OCI-LY7 (cell line): ENCODE results near the gene CYP3A7. TPM values are rescaled to one million over a fixed set of nuclear protein-coding genes. Genes with fewer than 3 reads are reported as not detected.
"Not testable (repeated sequence)": the region's sequence is repeated elsewhere in the genome, so short reads cannot be mapped to it uniquely, and the experiment has no call there.

ENCODE experiments used
- BruUV-seq: library from RNA; stranded (reverse); fragments of 400-500 nt; replicated peaks from 2 replicates; lab custom pipeline; 2021; lab: Mats Ljungman, UMichigan
- CTCF ChIA-PET: fragments of 300-600 bp; sonication (Branson Sonifier 250); formaldehyde crosslinking; loops from one replicate; lab custom pipeline; 2022; ENCODE audit warnings: antibody characterized with exemption; ENCODE audit not compliant: unreplicated experiment; lab: Charles Lee
- POLR2A ChIA-PET: fragments of 300-600 bp; sonication (Branson Sonifier 250); formaldehyde crosslinking; loops from one replicate; lab custom pipeline; 2022; ENCODE audit warnings: antibody characterized with exemption; lab: Charles Lee
- DNase-seq: peaks from one replicate; pipeline ENCODE4 v3.0.0-alpha.2; 2015; ENCODE audit warnings: low spot score
- H2AFZ ChIP-seq: fragments of 200-600 bp; sonication (generic), shearing (Covaris generic); 2 replicates; pipeline ENCODE4 v1.6.1; 2014; ENCODE audit warnings: mild to moderate bottlenecking, antibody characterized with exemption, low read length, moderate library complexity
- H3K27ac ChIP-seq: fragments of 200-600 bp; sonication (generic); 2 replicates; pipeline ENCODE4 v1.5.1; 2014; ENCODE audit warnings: mixed run types, low read depth, mild to moderate bottlenecking, moderate library complexity, low read length, inconsistent platforms; ENCODE audit not compliant: poor library complexity, severe bottlenecking
- H3K36me3 ChIP-seq: fragments of 200-600 bp; sonication (generic); 2 replicates; pipeline ENCODE4 v1.6.1; 2014; ENCODE audit warnings: mild to moderate bottlenecking, antibody characterized with exemption, low read length, moderate library complexity, mixed read lengths; ENCODE audit not compliant: insufficient read depth
- H3K4me1 ChIP-seq: fragments of 200-600 bp; sonication (generic); 2 replicates; pipeline ENCODE4 v1.5.1; 2014; ENCODE audit warnings: mild to moderate bottlenecking, low read length; ENCODE audit not compliant: insufficient read depth, poor library complexity, severe bottlenecking
- H3K4me2 ChIP-seq: fragments of 200-600 bp; sonication (generic); 2 replicates; pipeline ENCODE4 v1.6.1; 2014; ENCODE audit warnings: mild to moderate bottlenecking, low read length
- H3K4me3 ChIP-seq: fragments of 200-600 bp; sonication (generic); 2 replicates; pipeline ENCODE4 v1.5.1; 2014; ENCODE audit warnings: mild to moderate bottlenecking, low read depth, low read length; ENCODE audit not compliant: poor library complexity, severe bottlenecking
- H3K79me2 ChIP-seq: fragments of 200-600 bp; sonication (generic); 2 replicates; pipeline ENCODE4 v1.6.1; 2016; ENCODE audit warnings: low read depth, mild to moderate bottlenecking, low read length, moderate library complexity, mixed read lengths; ENCODE audit not compliant: insufficient read depth
- H3K9me2 ChIP-seq: fragments of 200-600 bp; sonication (generic); 2 replicates; pipeline ENCODE4 v1.6.1; 2016; ENCODE audit warnings: mild to moderate bottlenecking, low read length, mixed read lengths; ENCODE audit not compliant: insufficient read depth
- H3K9me3 ChIP-seq: fragments of 200-600 bp; sonication (generic); 2 replicates; pipeline ENCODE4 v1.6.1; 2014; ENCODE audit warnings: mild to moderate bottlenecking, mixed run types, low read length, mixed read lengths
- H4K20me1 ChIP-seq: fragments of 200-600 bp; sonication (generic); 2 replicates; pipeline ENCODE4 v1.6.1; 2014; ENCODE audit warnings: mild to moderate bottlenecking, antibody characterized with exemption, low read length, moderate library complexity, mixed read lengths; ENCODE audit not compliant: insufficient read depth
- CTCF ChIP-seq: fragments of 200-600 bp; sonication (generic); conservative IDR thresholded peaks from 2 replicates; pipeline ENCODE4 v1.5.1; 2014; ENCODE audit warnings: mild to moderate bottlenecking, antibody characterized with exemption, low read length, moderate library complexity, mixed read lengths
- EZH2phosphoT487 ChIP-seq: fragments of 200-600 bp; sonication (generic); IDR thresholded peaks from 2 replicates; pipeline ENCODE4 v1.6.1; 2018; ENCODE audit warnings: low read depth, borderline replicate concordance, mild to moderate bottlenecking, mixed run types, antibody characterized with exemption, low read length, moderate library complexity, mixed read lengths
- intact Hi-C: fragments of 100-400 bp; cut with micrococcal nuclease; formaldehyde crosslinking; loops from one replicate; pipeline ENCODE4 v1.10.0; 2022; ENCODE audit not compliant: unreplicated experiment
- small RNA-seq: library from RNA; depleted of rRNA; stranded (forward); fragments of <200 nt; gene quantifications from one replicate; pipeline ENCODE3, GENCODE V24; 2014
- total RNA-seq, 2 experiments: library from RNA; depleted of rRNA in 1 of 2; stranded (reverse); fragments of >200 nt in 1 of 2; shearing (Covaris generic) in 1 of 2; gene quantifications; 2 replicates each; pipeline ENCODE4 v1.2.3, GENCODE V29; 2014 to 2022

CYP3A7 gene
- total RNA-seq, 2 experiments from 2014 or later, result not detected

DNA sequence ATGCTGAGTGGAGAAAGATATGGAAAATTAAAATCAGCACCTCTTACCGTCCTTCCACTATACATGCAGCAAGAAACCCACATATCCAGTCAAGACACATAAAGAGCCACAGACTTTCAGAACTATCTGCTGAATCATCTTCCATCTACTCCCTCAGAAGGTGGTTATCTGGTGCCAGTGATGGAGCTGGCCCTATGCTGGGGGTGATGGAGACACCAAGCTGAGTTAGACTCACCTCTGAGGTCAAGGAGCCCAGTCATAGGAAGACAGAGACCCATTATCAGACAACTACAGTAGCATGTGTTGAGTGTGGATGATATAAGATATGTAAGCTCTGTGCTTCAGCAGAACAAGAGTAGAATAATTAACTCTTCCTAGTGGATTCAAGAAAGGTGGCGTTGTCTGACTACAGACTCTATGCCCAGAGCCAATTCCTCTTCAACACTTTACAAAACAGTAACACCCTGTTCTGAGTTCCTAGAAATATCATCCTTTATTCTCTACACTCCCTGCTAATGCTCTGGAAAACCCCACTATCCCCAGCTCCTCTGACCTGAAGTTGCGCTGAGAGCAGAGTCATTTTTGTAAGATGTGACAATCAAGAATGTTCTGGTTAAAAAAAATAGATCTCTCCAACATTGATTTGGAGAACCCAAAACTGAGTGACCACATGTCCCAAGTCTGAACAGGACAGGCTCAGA is 69.5 kb downstream of the CYP3A7 start:
- H3K36me3 ChIP-seq, result no peaks in the 10 kb centered on the region
- no peaks in the 10 kb centered on the region for H3K9me2 ChIP-seq
- no peaks in the 10 kb centered on the region for H4K20me1 ChIP-seq
- CTCF ChIA-PET, result no interaction called here
- no TSS peak for BruUV-seq
- DNase-seq, result no peak
- intact Hi-C loops, result no loop called here
- H3K4me3 ChIP-seq, result no peak overlapping the region
- H3K4me2 ChIP-seq, result no peak overlapping the region
- no peaks in the 10 kb centered on the region for H3K79me2 ChIP-seq
- no peak for TF ChIP-seq CTCF
- TF ChIP-seq EZH2phosphoT487, result no peak
- H3K27ac ChIP-seq, result no peak overlapping the region
- POLR2A ChIA-PET, result no interaction called here
- no peaks in the 10 kb centered on the region for H3K4me1 ChIP-seq
- no peaks in the 10 kb centered on the region for H3K9me3 ChIP-seq
- no peak overlapping the region for H2AFZ ChIP-seq

DNA sequence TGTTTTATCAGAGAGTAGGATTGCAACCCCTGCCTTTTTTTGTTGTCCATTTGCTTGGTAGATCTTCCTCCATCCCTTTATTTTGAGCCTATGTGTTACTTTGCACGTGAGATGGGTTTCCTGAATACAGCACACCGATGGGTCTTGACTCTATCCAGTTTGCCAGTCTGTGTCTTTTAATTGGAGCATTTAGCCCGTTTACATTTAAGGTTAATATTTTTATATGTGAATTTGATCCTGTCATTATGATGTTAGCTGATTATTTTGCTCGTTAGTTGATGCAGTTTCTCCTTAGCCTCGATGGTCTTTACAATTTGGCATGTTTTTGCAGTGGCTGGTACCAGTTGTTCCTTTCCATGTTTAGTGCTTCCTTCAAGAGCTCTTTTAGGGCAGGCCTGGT is 77.1 kb downstream of the CYP3A7 start:
- DNase-seq, POLR2A ChIA-PET, H3K4me1 ChIP-seq, H3K4me3 ChIP-seq, H3K36me3 ChIP-seq, BruUV-seq, H3K79me2 ChIP-seq, intact Hi-C loops, H2AFZ ChIP-seq, H3K27ac ChIP-seq, H3K9me3 ChIP-seq, H3K9me2 ChIP-seq, CTCF ChIA-PET, H3K4me2 ChIP-seq, H4K20me1 ChIP-seq: not testable (repeated sequence)

Small RNA genes lying within 50 kb of the gene (small RNA-seq; reads per million reads assigned to genes)
- gene CYP3A51P (not detected), gene CYP3A7-CYP3A51P (not detected)

Other genes starting within 250 kb of the CYP3A7 start
- gene ZNF394, start 234.9 kb downstream of the CYP3A7 start, total RNA-seq (2014; rRNA removed; shearing (Covaris generic)), result 23.5 and 26.8 TPM in 2 replicates
- gene ZNF394, start 234.9 kb downstream of the CYP3A7 start, total RNA-seq (2022), result 35.3 and 35.4 TPM in 2 replicates
- gene ZKSCAN5, start 230.5 kb downstream of the CYP3A7 start, total RNA-seq (2014; rRNA removed; shearing (Covaris generic)), result 11.4 and 12.2 TPM in 2 replicates
- gene ZKSCAN5, start 230.5 kb downstream of the CYP3A7 start, total RNA-seq (2022), result 13.7 and 14.5 TPM in 2 replicates
- 4.2 and 5.5 TPM in 2 replicates for gene FAM200A, start 183.1 kb downstream of the CYP3A7 start, total RNA-seq (2014; rRNA removed; shearing (Covaris generic))
- gene FAM200A, start 183.1 kb downstream of the CYP3A7 start, total RNA-seq (2022), result 7.3 and 7.9 TPM in 2 replicates
- 64.1 and 100 TPM in 2 replicates for gene ZNF655, start 176.6 kb downstream of the CYP3A7 start, total RNA-seq (2014; rRNA removed; shearing (Covaris generic))
- gene ZNF655, start 176.6 kb downstream of the CYP3A7 start, total RNA-seq (2022), result 79.7 and 84.7 TPM in 2 replicates
- gene TMEM225B, start 136.9 kb downstream of the CYP3A7 start, total RNA-seq (2014; rRNA removed; shearing (Covaris generic)), result 1.4 and 2.4 TPM in 2 replicates
- gene TMEM225B, start 136.9 kb downstream of the CYP3A7 start, total RNA-seq (2022), result 2.4 and 3.9 TPM in 2 replicates
- gene ZSCAN25, start 118.2 kb downstream of the CYP3A7 start, total RNA-seq (2014; rRNA removed; shearing (Covaris generic)), result 12.0 and 19.8 TPM in 2 replicates
- 14.3 and 17.1 TPM in 2 replicates for gene ZSCAN25, start 118.2 kb downstream of the CYP3A7 start, total RNA-seq (2022)
- gene CYP3A5, start 55.2 kb downstream of the CYP3A7 start, total RNA-seq (2014; rRNA removed; shearing (Covaris generic)), result not detected in 2 replicates
- not detected in 2 replicates for gene CYP3A5, start 55.2 kb downstream of the CYP3A7 start, total RNA-seq (2022)
- not detected in 2 replicates for gene CYP3A4, start 49.0 kb upstream of the CYP3A7 start, total RNA-seq (2014; rRNA removed; shearing (Covaris generic))
- gene CYP3A4, start 49.0 kb upstream of the CYP3A7 start, total RNA-seq (2022), result not detected in 2 replicates
- not detected in 2 replicates for gene CYP3A43, start 92.8 kb upstream of the CYP3A7 start, total RNA-seq (2014; rRNA removed; shearing (Covaris generic))
- gene CYP3A43, start 92.8 kb upstream of the CYP3A7 start, total RNA-seq (2022), result not detected in 2 replicates
- not detected in 2 replicates for gene OR2AE1, start 141.8 kb upstream of the CYP3A7 start, total RNA-seq (2014; rRNA removed; shearing (Covaris generic))
- not detected in 2 replicates for gene OR2AE1, start 141.8 kb upstream of the CYP3A7 start, total RNA-seq (2022)
- gene TRIM4, start 184.3 kb upstream of the CYP3A7 start, total RNA-seq (2014; rRNA removed; shearing (Covaris generic)), result 7.5 and 12.8 TPM in 2 replicates
- 22.3 and 22.5 TPM in 2 replicates for gene TRIM4, start 184.3 kb upstream of the CYP3A7 start, total RNA-seq (2022)
- gene GJC3, start 194.4 kb upstream of the CYP3A7 start, total RNA-seq (2014; rRNA removed; shearing (Covaris generic)), result not detected in 2 replicates
- gene GJC3, start 194.4 kb upstream of the CYP3A7 start, total RNA-seq (2022), result not detected in 2 replicates
- gene AZGP1, start 240.8 kb upstream of the CYP3A7 start, total RNA-seq (2014; rRNA removed; shearing (Covaris generic)), result 0.60 and 2.1 TPM in 2 replicates
- gene AZGP1, start 240.8 kb upstream of the CYP3A7 start, total RNA-seq (2022), result 0.44 and 0.89 TPM in 2 replicates